22Rv1 (cell line): ENCODE data around the gene B3GLCT.

Experiments used
- H3K27ac ChIP-seq: fragments of 450-650 bp; 2 replicates; pipeline ENCODE4 v1.5.1; 2017
- ZFX ChIP-seq: fragments of 450-650 bp; IDR thresholded peaks from 2 replicates; pipeline ENCODE4 v1.6.1; 2017; ENCODE audit warnings: antibody characterized with exemption, borderline replicate concordance
- TF ChIP-seq, protein P1 (sequence below): fragments of 450-650 bp; IDR thresholded peaks from 2 replicates; pipeline ENCODE4 v1.5.1; 2017; ENCODE audit warnings: mild to moderate bottlenecking

Gene B3GLCT

GRCh38 chr13:31278869-31279268 is 79.1 kb downstream of the B3GLCT start:
- TF ChIP-seq, protein P1, sequence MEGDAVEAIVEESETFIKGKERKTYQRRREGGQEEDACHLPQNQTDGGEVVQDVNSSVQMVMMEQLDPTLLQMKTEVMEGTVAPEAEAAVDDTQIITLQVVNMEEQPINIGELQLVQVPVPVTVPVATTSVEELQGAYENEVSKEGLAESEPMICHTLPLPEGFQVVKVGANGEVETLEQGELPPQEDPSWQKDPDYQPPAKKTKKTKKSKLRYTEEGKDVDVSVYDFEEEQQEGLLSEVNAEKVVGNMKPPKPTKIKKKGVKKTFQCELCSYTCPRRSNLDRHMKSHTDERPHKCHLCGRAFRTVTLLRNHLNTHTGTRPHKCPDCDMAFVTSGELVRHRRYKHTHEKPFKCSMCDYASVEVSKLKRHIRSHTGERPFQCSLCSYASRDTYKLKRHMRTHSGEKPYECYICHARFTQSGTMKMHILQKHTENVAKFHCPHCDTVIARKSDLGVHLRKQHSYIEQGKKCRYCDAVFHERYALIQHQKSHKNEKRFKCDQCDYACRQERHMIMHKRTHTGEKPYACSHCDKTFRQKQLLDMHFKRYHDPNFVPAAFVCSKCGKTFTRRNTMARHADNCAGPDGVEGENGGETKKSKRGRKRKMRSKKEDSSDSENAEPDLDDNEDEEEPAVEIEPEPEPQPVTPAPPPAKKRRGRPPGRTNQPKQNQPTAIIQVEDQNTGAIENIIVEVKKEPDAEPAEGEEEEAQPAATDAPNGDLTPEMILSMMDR: no peak
- TF ChIP-seq ZFX: no peak
- H3K27ac ChIP-seq: no peak overlapping the region

GRCh38 chr13:31282741-31283455 is 83.1 kb downstream of the B3GLCT start:
- TF ChIP-seq, protein P1: no peak
- TF ChIP-seq ZFX: no peak
- H3K27ac ChIP-seq: no peak overlapping the region

DNA sequence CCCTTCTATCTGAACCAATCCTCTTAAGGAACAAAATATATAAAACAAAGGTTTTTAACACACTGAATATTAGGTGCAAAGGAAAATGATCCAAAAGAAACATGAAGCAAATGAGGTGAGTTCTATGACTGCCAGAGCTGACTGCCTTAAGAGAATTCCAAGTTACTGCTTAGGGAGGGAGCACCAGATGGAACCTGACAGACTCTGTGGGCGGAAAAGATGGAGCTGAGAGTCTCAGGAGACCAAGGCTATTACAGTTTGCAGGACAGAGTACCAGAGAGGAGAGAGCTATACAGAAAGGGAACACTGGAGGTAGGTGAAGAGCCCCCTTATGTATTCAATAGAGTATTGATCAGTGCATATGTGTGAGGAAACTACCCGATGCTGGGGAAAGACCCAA is 87.2 kb downstream of the B3GLCT start:
- no peak for TF ChIP-seq ZFX
- TF ChIP-seq, protein P1: no peak

DNA sequence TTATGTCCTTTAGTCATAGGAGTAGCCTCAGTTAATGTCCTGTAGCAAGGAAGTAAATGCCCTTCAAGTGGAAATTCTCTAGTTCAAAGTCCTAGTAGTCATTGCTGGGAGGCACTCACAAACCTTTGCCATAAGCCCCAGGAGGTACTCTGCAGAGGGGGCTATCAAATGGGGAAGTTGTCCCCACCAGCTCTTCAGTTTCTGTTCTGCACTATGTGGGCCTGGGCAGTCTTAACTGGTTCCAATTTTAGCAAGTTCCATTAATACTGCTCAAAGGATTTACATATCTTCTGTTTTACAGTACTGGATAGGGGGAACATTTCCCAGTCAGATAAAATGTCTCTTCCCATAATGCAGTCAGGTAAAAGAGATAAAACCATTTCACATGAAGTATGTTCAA is 101.3 kb downstream of the B3GLCT start:
- TF ChIP-seq, protein P1: no peak
- no peak for TF ChIP-seq ZFX
- H3K27ac ChIP-seq: no peak overlapping the region

More for the DNA sequence above, 87.2 kb downstream of the B3GLCT start:
- H3K27ac ChIP-seq: no peak overlapping the region

- TF ChIP-seq ZFX: no peak
- TF ChIP-seq, protein P1: no peak
- H3K27ac ChIP-seq: no peak overlapping the region
These were observed 110.6 kb downstream of the B3GLCT start for GRCh38 chr13:31310356-31310755.

- no peak for TF ChIP-seq ZFX
- TF ChIP-seq, protein P1: no peak
- H3K27ac ChIP-seq: no peak overlapping the region
These were observed 111.0 kb downstream of the B3GLCT start for GRCh38 chr13:31310786-31311185.

DNA sequence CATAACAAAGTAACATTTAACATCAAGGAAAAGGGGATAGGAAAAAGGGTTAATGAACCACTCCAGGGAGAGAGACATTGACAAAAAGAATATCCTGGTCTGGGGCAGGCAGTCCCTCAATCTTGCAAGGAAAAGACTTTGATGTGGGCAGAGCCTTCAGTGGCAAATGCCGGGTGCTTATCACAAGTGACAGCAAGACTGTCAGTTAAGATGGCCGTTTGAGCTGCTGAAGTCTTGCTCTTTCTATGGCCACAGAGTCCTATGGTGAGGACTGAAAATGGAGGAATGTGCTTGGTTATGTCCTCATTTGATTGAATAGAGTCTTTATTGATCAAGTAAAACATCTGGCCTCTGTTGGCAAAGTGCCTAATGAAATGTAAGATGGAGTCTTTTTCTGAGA is 112.1 kb downstream of the B3GLCT start:
- no peak overlapping the region for H3K27ac ChIP-seq

More for the DNA sequence above, 112.1 kb downstream of the B3GLCT start:
- no peak for TF ChIP-seq ZFX
- TF ChIP-seq, protein P1: no peak
